Measurements from ENCODE around the gene KIAA1549.

DNA sequence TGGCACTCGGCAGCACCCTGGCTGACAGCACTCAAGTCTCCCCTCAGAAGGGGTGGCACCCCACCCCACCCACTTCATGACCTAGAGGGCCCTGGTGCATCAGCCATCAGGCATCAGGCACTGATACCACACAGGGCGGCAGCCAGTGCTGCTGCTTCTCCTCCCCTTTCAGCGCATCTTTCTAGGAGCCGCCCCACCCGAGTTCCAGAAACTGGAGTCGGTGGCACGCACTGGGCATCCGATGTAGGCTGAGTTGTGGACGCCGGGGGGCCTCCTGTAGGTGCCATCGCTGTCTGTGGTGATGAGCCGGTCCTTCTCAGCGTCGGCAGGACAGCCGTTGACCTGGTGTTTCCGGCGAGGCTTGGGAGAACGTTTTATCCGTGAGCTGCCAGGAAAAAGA, 113.4 kb downstream of the KIAA1549 start:
- TF ChIP-seq, protein P1, sequence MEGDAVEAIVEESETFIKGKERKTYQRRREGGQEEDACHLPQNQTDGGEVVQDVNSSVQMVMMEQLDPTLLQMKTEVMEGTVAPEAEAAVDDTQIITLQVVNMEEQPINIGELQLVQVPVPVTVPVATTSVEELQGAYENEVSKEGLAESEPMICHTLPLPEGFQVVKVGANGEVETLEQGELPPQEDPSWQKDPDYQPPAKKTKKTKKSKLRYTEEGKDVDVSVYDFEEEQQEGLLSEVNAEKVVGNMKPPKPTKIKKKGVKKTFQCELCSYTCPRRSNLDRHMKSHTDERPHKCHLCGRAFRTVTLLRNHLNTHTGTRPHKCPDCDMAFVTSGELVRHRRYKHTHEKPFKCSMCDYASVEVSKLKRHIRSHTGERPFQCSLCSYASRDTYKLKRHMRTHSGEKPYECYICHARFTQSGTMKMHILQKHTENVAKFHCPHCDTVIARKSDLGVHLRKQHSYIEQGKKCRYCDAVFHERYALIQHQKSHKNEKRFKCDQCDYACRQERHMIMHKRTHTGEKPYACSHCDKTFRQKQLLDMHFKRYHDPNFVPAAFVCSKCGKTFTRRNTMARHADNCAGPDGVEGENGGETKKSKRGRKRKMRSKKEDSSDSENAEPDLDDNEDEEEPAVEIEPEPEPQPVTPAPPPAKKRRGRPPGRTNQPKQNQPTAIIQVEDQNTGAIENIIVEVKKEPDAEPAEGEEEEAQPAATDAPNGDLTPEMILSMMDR (optimal IDR thresholded peaks at IDR 0.05 in 1 of 3, IDR thresholded peaks at IDR 0.05 in 1 of 3, conservative IDR thresholded peaks at IDR 0.05 in 1 of 3; ENCODE audit: extremely low read depth in 1 of 3, insufficient read depth in 2 of 3, low read length in 3 of 3), result no peak
- TF ChIP-seq EZH2 (IDR thresholded peaks at IDR 0.05; ENCODE audit: low read length), result no peak

All from keratinocyte (primary cell).